ENCODE data around the gene MMAB. TPM values are rescaled to one million over a fixed set of nuclear protein-coding genes. Genes with fewer than 3 reads are reported as not detected.

Gene MMAB
- total RNA-seq, 1 donor from 2014 or later = 24.7 TPM

DNA sequence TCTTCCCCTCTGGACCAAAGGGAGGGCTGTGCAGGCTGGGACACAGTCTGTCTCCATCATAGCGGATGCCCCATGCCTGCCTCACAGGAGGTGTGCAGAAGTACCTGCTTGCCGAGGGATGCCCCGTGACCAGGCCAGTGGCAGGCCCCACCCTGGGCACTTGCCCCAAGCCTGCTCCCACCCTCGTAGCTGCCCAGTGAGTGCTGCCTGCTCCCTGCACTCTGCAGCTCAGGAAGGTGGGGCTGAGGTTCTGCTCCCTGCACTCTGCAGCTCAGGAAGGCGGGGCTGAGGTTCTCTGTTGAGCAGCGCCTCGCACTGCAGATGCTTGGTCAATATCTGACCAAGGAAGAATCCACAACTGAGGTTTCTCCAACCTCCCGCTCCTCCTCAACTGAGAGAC, 6.9 kb downstream of the MMAB start:
- H3K4me1 Mint-ChIP-seq = peaks cover 3% of the 10 kb centered on the region
- no peaks in the 10 kb centered on the region for H4K20me1 ChIP-seq (ENCODE audit: low read depth)
- no peaks in the 10 kb centered on the region for H3K79me2 ChIP-seq (ENCODE audit: low read depth)
- H3K27ac ChIP-seq = no peak overlapping the region
- peaks cover 6% of the 10 kb centered on the region for H3K27me3 Mint-ChIP-seq (ENCODE audit: insufficient read depth, low read depth)
- no peak overlapping the region for H2AFZ ChIP-seq (replicated peaks)
- H3K9me3 Mint-ChIP-seq = no peaks in the 10 kb centered on the region
- H3K9ac ChIP-seq = no peak overlapping the region
- H3K27me3 ChIP-seq = no peaks in the 10 kb centered on the region
- no peak for DNase-seq (ENCODE audit: low spot score)
- H3K4me1 ChIP-seq = no peaks in the 10 kb centered on the region
- H3K4me3 Mint-ChIP-seq = no peak overlapping the region
- no peaks in the 10 kb centered on the region for H3K36me3 ChIP-seq
- TF ChIP-seq, protein P1, sequence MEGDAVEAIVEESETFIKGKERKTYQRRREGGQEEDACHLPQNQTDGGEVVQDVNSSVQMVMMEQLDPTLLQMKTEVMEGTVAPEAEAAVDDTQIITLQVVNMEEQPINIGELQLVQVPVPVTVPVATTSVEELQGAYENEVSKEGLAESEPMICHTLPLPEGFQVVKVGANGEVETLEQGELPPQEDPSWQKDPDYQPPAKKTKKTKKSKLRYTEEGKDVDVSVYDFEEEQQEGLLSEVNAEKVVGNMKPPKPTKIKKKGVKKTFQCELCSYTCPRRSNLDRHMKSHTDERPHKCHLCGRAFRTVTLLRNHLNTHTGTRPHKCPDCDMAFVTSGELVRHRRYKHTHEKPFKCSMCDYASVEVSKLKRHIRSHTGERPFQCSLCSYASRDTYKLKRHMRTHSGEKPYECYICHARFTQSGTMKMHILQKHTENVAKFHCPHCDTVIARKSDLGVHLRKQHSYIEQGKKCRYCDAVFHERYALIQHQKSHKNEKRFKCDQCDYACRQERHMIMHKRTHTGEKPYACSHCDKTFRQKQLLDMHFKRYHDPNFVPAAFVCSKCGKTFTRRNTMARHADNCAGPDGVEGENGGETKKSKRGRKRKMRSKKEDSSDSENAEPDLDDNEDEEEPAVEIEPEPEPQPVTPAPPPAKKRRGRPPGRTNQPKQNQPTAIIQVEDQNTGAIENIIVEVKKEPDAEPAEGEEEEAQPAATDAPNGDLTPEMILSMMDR (IDR thresholded peaks at IDR 0.05) = no peak
- TF ChIP-seq EZH2phosphoT487 (IDR thresholded peaks at IDR 0.05) (no peak), EZH2 (IDR thresholded peaks at IDR 0.05) (no peak)
- no peaks in the 10 kb centered on the region for H3F3A ChIP-seq (ENCODE audit: low read depth)
- H3K4me3 ChIP-seq = no peak overlapping the region
- H3K9me3 ChIP-seq (ENCODE audit: low read depth) = no peaks in the 10 kb centered on the region
- no peak overlapping the region for H3K4me2 ChIP-seq
- H3K27ac Mint-ChIP-seq = no peak overlapping the region
- peaks cover 28% of the 10 kb centered on the region for H3K36me3 Mint-ChIP-seq

DNA sequence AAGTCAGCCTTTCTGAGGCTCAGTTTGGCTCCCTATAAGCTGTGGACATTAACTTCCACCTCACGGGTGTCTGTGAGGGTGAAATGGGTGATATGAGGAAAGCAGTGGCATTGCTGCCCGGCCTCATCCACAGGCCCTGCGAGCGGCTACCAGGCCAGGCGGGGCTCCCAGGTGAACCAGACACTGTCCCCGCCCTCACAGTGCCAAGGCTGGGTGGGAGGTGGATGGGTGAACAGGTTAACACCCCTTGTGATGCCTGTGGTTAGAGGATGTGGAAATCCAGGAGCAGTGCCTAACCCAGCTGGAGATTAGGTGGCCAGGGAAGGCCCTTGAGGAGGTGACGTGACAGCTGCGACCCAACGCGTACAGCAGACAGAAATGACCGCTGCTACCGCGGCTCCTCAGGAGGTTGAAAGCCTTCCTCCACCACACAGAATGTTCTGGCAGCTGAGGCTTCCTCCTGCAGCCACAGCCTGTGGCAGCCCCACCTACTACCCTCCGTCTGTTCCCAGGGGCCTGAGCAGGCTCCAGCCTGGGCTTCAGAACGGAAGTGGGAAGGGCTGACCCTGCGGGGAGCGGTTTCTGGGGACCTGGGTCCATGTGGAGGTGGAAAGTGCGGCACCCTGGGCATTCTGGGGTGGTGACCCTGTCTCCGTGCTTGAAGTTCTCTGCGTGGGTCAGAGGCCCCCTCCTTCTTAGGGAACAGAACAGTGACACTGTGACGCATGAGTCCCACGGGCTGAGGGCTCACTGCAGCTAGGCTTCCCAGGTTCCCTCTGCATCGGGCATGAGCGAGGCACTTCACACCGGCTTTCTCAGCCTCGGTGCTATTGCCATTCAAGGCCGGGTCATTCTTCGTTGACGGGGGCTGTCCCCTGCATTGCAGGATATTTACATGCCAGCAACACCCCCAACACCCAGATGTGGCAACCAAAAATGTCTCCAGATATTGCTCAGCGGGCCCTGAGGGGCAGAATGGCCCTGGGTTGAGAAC, 9.7 kb downstream of the MMAB start:
- Histone ChIP-seq H4K20me1 (ENCODE audit: low read depth) (no peaks in the 10 kb centered on the region), H3K36me3 (no peaks in the 10 kb centered on the region)
- peaks cover 6% of the 10 kb centered on the region for H3K4me1 Mint-ChIP-seq

DNA sequence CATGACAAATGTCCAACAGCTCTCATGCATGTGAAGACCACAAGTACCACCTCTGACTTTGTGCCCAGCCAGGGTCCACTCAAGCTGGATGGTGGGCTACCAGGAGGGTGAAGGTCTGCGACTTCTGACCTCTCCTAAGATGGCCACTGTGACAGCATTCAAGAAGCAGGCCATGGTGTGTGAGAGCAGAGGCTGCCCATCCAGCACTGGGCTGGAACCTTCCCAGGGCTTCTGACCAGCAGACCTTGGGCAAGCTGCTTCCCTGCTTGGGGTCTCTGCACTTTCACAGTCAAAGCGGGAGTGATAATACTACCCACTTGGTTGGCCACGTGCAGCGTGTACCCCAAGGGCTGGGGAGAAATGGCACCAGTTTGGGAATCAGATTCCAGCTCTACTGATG, 10.4 kb downstream of the MMAB start:
- no peak overlapping the region for H3K4me2 ChIP-seq
- peaks cover 5% of the 10 kb centered on the region for H3K27me3 Mint-ChIP-seq (ENCODE audit: insufficient read depth, low read depth)
- DNase-seq (ENCODE audit: low spot score) = no peak
- H3K4me3 Mint-ChIP-seq = no peak overlapping the region
- H3K36me3 ChIP-seq = no peaks in the 10 kb centered on the region
- peaks cover 27% of the 10 kb centered on the region for H3K36me3 Mint-ChIP-seq
- H3K4me1 ChIP-seq = no peaks in the 10 kb centered on the region
- H2AFZ ChIP-seq (replicated peaks) = no peak overlapping the region
- TF ChIP-seq, protein P1 (IDR thresholded peaks at IDR 0.05) = no peak
- TF ChIP-seq EZH2 (IDR thresholded peaks at IDR 0.05) (no peak), EZH2phosphoT487 (IDR thresholded peaks at IDR 0.05) (no peak)
- H3K9me3 ChIP-seq (ENCODE audit: low read depth) = no peaks in the 10 kb centered on the region
- no peaks in the 10 kb centered on the region for H3K27me3 ChIP-seq
- no peaks in the 10 kb centered on the region for H3K79me2 ChIP-seq (ENCODE audit: low read depth)
- H3K9me3 Mint-ChIP-seq = no peaks in the 10 kb centered on the region
- no peak overlapping the region for H3K4me3 ChIP-seq
- H3K9ac ChIP-seq = no peak overlapping the region
- no peak overlapping the region for H3K27ac Mint-ChIP-seq
- H3F3A ChIP-seq (ENCODE audit: low read depth) = no peaks in the 10 kb centered on the region
- H4K20me1 ChIP-seq (ENCODE audit: low read depth) = no peaks in the 10 kb centered on the region
- no peak overlapping the region for H3K27ac ChIP-seq
- H3K4me1 Mint-ChIP-seq = peaks cover 7% of the 10 kb centered on the region

More for the DNA sequence above, 9.7 kb downstream of the MMAB start:
- TF ChIP-seq EZH2phosphoT487 (IDR thresholded peaks at IDR 0.05) (no peak), EZH2 (IDR thresholded peaks at IDR 0.05) (no peak)
- TF ChIP-seq, protein P1 (IDR thresholded peaks at IDR 0.05) = no peak
- Mint-ChIP-seq H3K9me3 (no peaks in the 10 kb centered on the region), H3K4me3 (no peak overlapping the region), H3K27ac (no peak overlapping the region), H3K27me3 (ENCODE audit: insufficient read depth, low read depth) (peaks cover 6% of the 10 kb centered on the region), H3K36me3 (peaks cover 27% of the 10 kb centered on the region)
- Histone ChIP-seq H3K27ac (no peak overlapping the region), H3K4me3 (no peak overlapping the region), H3F3A (ENCODE audit: low read depth) (no peaks in the 10 kb centered on the region), H3K4me1 (no peaks in the 10 kb centered on the region), H3K27me3 (no peaks in the 10 kb centered on the region), H3K9ac (no peak overlapping the region), H3K9me3 (ENCODE audit: low read depth) (no peaks in the 10 kb centered on the region), H2AFZ (replicated peaks) (no peak overlapping the region), H3K4me2 (no peak overlapping the region), H3K79me2 (ENCODE audit: low read depth) (no peaks in the 10 kb centered on the region)
- no peak for DNase-seq (ENCODE audit: low spot score)
